ENCODE measurements around the gene RIPOR3.

GRCh38 chr20:50585214-50585613 lies 106.1 kb downstream of the RIPOR3 start:
- TF ChIP-seq ZNF143 (CRISPR knock-in tag; IDR thresholded peaks at IDR 0.05) (no peak), POLR2AphosphoS5 (IDR thresholded peaks at IDR 0.05; ENCODE audit: control insufficient read depth, insufficient read depth, low read depth, low read length) (no peak)
- TF ChIP-seq, protein P1, sequence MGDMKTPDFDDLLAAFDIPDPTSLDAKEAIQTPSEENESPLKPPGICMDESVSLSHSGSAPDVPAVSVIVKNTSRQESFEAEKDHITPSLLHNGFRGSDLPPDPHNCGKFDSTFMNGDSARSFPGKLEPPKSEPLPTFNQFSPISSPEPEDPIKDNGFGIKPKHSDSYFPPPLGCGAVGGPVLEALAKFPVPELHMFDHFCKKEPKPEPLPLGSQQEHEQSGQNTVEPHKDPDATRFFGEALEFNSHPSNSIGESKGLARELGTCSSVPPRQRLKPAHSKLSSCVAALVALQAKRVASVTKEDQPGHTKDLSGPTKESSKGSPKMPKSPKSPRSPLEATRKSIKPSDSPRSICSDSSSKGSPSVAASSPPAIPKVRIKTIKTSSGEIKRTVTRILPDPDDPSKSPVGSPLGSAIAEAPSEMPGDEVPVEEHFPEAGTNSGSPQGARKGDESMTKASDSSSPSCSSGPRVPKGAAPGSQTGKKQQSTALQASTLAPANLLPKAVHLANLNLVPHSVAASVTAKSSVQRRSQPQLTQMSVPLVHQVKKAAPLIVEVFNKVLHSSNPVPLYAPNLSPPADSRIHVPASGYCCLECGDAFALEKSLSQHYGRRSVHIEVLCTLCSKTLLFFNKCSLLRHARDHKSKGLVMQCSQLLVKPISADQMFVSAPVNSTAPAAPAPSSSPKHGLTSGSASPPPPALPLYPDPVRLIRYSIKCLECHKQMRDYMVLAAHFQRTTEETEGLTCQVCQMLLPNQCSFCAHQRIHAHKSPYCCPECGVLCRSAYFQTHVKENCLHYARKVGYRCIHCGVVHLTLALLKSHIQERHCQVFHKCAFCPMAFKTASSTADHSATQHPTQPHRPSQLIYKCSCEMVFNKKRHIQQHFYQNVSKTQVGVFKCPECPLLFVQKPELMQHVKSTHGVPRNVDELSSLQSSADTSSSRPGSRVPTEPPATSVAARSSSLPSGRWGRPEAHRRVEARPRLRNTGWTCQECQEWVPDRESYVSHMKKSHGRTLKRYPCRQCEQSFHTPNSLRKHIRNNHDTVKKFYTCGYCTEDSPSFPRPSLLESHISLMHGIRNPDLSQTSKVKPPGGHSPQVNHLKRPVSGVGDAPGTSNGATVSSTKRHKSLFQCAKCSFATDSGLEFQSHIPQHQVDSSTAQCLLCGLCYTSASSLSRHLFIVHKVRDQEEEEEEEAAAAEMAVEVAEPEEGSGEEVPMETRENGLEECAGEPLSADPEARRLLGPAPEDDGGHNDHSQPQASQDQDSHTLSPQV (IDR thresholded peaks at IDR 0.05): no peak

All from K562 (cell line).